A673 (cell line): Measurements from ENCODE around the gene IL10. TPM values are rescaled to one million over a fixed set of nuclear protein-coding genes. Genes with fewer than 3 reads are reported as not detected.
"Not testable (repeated sequence)": the region's sequence is repeated elsewhere in the genome, so short reads cannot be mapped to it uniquely, and the experiment has no call there.

Experiments used
- BruUV-seq: library from RNA; stranded (reverse); fragments of 400-500 nt; replicated peaks from 2 replicates; lab custom pipeline; 2021; lab: Mats Ljungman, UMichigan
- CTCF ChIA-PET: fragments of 300-600 bp; sonication (Branson Sonifier 250); formaldehyde crosslinking; loops from one replicate; lab custom pipeline; 2022; ENCODE audit warnings: antibody characterized with exemption; lab: Charles Lee
- POLR2A ChIA-PET: fragments of 300-600 bp; sonication (Branson Sonifier 250); formaldehyde crosslinking; loops from one replicate; lab custom pipeline; 2022; ENCODE audit warnings: antibody characterized with exemption; ENCODE audit not compliant: low non-redundant PET; lab: Charles Lee
- DNase-seq: peaks from one replicate; pipeline ENCODE4 v3.0.0-alpha.2; 2015; ENCODE audit warnings: low spot score
- H3K27ac ChIP-seq: fragments of 200-600 bp; sonication (generic); 2 replicates; pipeline ENCODE4 v1.5.1; 2016; ENCODE audit warnings: mixed run types, low read depth, mild to moderate bottlenecking, mixed read lengths, antibody characterized with exemption, low read length; ENCODE audit not compliant: poor library complexity, severe bottlenecking
- H3K27me3 ChIP-seq: fragments of 200-600 bp; sonication (generic); replicated peaks from 2 replicates; pipeline ENCODE4 v1.6.1; 2017; ENCODE audit warnings: mixed run types, low read depth, mild to moderate bottlenecking, mixed read lengths, antibody characterized with exemption, low read length; ENCODE audit not compliant: insufficient read depth, poor library complexity
- H3K36me3 ChIP-seq: fragments of 200-600 bp; sonication (generic); 2 replicates; pipeline ENCODE4 v1.6.1; 2016; ENCODE audit warnings: mixed run types, mild to moderate bottlenecking, mixed read lengths, antibody characterized with exemption, low read length; ENCODE audit not compliant: insufficient read depth, poor library complexity, severe bottlenecking
- H3K4me1 ChIP-seq: fragments of 200-600 bp; sonication (generic); 2 replicates; pipeline ENCODE4 v1.6.1; 2017; ENCODE audit warnings: mixed run types, mild to moderate bottlenecking, mixed read lengths, antibody characterized with exemption, low read length; ENCODE audit not compliant: insufficient read depth, poor library complexity, severe bottlenecking
- H3K4me3 ChIP-seq: fragments of 200-600 bp; sonication (generic); 2 replicates; pipeline ENCODE4 v1.5.1; 2016; ENCODE audit warnings: low read depth, mixed run types, mild to moderate bottlenecking, mixed read lengths, low read length; ENCODE audit not compliant: poor library complexity, severe bottlenecking
- H3K9me3 ChIP-seq: fragments of 200-600 bp; sonication (generic); 2 replicates; pipeline ENCODE4 v1.6.1; 2016; ENCODE audit warnings: mixed run types, low read depth, mild to moderate bottlenecking, mixed read lengths, antibody characterized with exemption, low read length; ENCODE audit not compliant: poor library complexity, severe bottlenecking
- CTCF ChIP-seq: fragments of 300-800, 200-600 bp; sonication (generic); conservative IDR thresholded peaks from 2 replicates; pipeline ENCODE4 v1.5.1; 2017; ENCODE audit warnings: low read depth, mild to moderate bottlenecking, antibody characterized with exemption, low read length, moderate library complexity, mixed read lengths
- EZH2 ChIP-seq: fragments of 200-600 bp; sonication (generic); IDR thresholded peaks from 2 replicates; pipeline ENCODE4 v1.6.1; 2017; ENCODE audit warnings: borderline replicate concordance, low read depth, mild to moderate bottlenecking, mixed read lengths, antibody characterized with exemption, low read length; ENCODE audit not compliant: poor library complexity, severe bottlenecking
- intact Hi-C: fragments of 100-400 bp; cut with micrococcal nuclease; formaldehyde crosslinking; loops from one replicate; pipeline ENCODE4 v1.10.0; 2022; ENCODE audit not compliant: unreplicated experiment
- total RNA-seq: library from RNA; stranded (reverse); gene quantifications from 2 replicates; pipeline ENCODE4 v1.2.3, GENCODE V29; 2021

The IL10 gene
- total RNA-seq, 1 experiment from 2014 or later = not detected

- Histone ChIP-seq H3K27ac (no peak overlapping the region), H3K4me3 (no peak overlapping the region), H3K36me3 (no peaks in the 10 kb centered on the region), H3K9me3 (no peaks in the 10 kb centered on the region), H3K4me1 (no peaks in the 10 kb centered on the region), H3K27me3 (peaks cover 4% of the 10 kb centered on the region)
- intact Hi-C loops = no loop called here
- no peak for DNase-seq
- BruUV-seq = no TSS peak
- no peak for TF ChIP-seq CTCF
- no peak for TF ChIP-seq EZH2
- ChIA-PET CTCF (interaction anchor here (0.5 kb wide), 1 partner anchor 224 kb away, joined by 3 read pairs; no protein-coding TSS in a partner anchor), POLR2A (no interaction called here)
Observed at GRCh38 chr1:206769304-206769731, 3.0 kb downstream of the IL10 start.

GRCh38 chr1:206768472-206769303 is 3.6 kb downstream of the IL10 start:
- DNase-seq = no peak
- ChIA-PET POLR2A (no interaction called here), CTCF (no interaction called here)
- peaks cover 4% of the 10 kb centered on the region for H3K27me3 ChIP-seq
- H3K27ac ChIP-seq = no peak overlapping the region
- H3K36me3 ChIP-seq = no peaks in the 10 kb centered on the region
- TF ChIP-seq EZH2 (no peak), CTCF (no peak)
- intact Hi-C loops = no loop called here
- no peaks in the 10 kb centered on the region for H3K4me1 ChIP-seq
- no TSS peak for BruUV-seq
- no peaks in the 10 kb centered on the region for H3K9me3 ChIP-seq
- no peak overlapping the region for H3K4me3 ChIP-seq

- ChIA-PET CTCF (interaction anchor here (0.5 kb wide), 1 partner anchor 229 kb away, joined by 13 read pairs; no protein-coding TSS in a partner anchor), POLR2A (no interaction called here)
- BruUV-seq = no TSS peak
- Histone ChIP-seq H3K27me3 (peaks cover 4% of the 10 kb centered on the region), H3K9me3 (no peaks in the 10 kb centered on the region), H3K36me3 (no peaks in the 10 kb centered on the region), H3K4me3 (no peak overlapping the region), H3K4me1 (no peaks in the 10 kb centered on the region), H3K27ac (no peak overlapping the region)
- no peak for DNase-seq
- no peak for TF ChIP-seq CTCF
- TF ChIP-seq EZH2 = no peak
- intact Hi-C loops = no loop called here
Observed at GRCh38 chr1:206766251-206766856, 5.9 kb downstream of the IL10 start.

GRCh38 chr1:206765771-206766170 is 6.5 kb downstream of the IL10 start:
- H3K27me3 ChIP-seq, CTCF ChIA-PET, H3K27ac ChIP-seq, DNase-seq, H3K4me3 ChIP-seq, BruUV-seq, intact Hi-C loops, H3K4me1 ChIP-seq, H3K36me3 ChIP-seq, POLR2A ChIA-PET, H3K9me3 ChIP-seq: not testable (repeated sequence)

GRCh38 chr1:206762741-206763364 is 9.4 kb downstream of the IL10 start:
- POLR2A ChIA-PET, H3K9me3 ChIP-seq, BruUV-seq, DNase-seq, H3K4me3 ChIP-seq, CTCF ChIA-PET, H3K4me1 ChIP-seq, H3K27ac ChIP-seq, intact Hi-C loops, H3K27me3 ChIP-seq, H3K36me3 ChIP-seq: not testable (repeated sequence)
